NCI-H2029 treated with DMSO at 0.1 percent for 48 hours (cell line): ENCODE results near the gene DPPA3.
"Not testable (repeated sequence)": the region's sequence is repeated elsewhere in the genome, so short reads cannot be mapped to it uniquely, and the experiment has no call there.

Experiments used
- DNase-seq: peaks from one replicate; lab custom pipeline; 2025; lab: John Stamatoyannopoulos, UW

Gene DPPA3

GRCh38 chr12:7711133-7711532, at the start of gene DPPA3:
Gene DPPA3 (plus strand): TSS chr12:7711433. CDS start chr12:7711571, 138 bp downstream.
- DNase-seq = no peak

DNA sequence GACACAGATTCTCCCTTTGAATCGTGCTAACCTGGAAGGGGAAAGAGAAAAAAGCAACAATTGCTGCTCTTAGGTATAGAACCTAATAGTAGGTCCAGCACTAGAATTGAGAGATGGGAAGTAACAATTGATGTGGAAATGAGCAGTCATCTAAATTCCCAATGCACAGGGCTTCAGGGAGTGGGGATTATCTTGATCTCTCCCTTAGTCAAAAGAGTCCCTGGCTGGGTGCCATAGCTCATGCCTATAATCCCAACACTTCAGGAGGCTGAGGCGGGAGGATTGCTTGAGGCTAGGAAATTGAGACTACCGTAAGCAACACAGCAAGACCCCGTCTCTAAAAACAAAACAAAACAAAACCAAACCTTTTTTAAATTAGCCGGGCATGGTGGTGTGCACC, 49.5 kb upstream of the DPPA3 start:
- no peak for DNase-seq

- no peak for DNase-seq
Measured at GRCh38 chr12:7666595-7666994, 44.6 kb upstream of the DPPA3 start.

DNA sequence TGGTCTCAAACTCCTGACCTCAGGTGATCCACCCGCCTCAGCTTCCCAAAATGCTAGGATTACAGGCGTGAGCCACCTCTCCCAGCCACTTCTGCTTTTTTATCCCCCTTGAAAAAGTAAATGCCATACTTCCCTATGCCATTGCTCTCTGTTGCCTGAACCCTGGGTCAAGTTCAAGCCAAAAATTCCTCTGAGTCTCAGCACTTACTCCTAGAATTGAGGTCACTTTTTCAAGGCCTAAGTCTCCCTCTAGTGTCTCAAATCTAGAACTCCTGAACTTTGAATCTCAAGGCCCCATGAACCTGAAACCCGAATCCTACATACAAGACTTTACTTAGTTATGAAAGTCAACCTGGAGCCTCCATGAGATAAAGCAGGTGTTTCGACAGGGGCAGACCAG, 44.1 kb upstream of the DPPA3 start:
- DNase-seq = no peak

DNA sequence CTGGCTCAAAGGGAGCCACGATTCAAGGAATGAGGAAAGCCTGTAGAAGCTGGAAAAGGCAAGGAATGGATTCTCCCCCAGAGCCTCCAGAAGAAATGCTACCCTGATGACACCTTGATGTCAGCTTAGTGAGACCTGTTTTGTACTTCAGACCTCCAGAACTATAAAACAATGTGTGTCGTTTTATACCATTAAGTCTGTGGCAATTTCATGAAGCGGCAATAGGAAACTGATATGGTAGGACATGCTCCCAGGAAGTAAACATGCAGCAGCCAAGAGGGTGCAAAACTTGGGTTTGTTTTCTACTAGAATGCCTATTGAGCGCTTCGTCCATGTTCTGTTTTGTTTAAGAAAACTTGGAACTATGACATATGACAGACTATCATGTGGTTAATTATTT, 43.1 kb upstream of the DPPA3 start:
- no peak for DNase-seq

- DNase-seq = not testable (repeated sequence)
Measured at GRCh38 chr12:7675455-7675854, 35.8 kb upstream of the DPPA3 start.

GRCh38 chr12:7677432-7677888, 33.8 kb upstream of the DPPA3 start:
- not testable (repeated sequence) for DNase-seq

- no peak for DNase-seq
Measured at GRCh38 chr12:7678744-7679143, 32.5 kb upstream of the DPPA3 start.

DNA sequence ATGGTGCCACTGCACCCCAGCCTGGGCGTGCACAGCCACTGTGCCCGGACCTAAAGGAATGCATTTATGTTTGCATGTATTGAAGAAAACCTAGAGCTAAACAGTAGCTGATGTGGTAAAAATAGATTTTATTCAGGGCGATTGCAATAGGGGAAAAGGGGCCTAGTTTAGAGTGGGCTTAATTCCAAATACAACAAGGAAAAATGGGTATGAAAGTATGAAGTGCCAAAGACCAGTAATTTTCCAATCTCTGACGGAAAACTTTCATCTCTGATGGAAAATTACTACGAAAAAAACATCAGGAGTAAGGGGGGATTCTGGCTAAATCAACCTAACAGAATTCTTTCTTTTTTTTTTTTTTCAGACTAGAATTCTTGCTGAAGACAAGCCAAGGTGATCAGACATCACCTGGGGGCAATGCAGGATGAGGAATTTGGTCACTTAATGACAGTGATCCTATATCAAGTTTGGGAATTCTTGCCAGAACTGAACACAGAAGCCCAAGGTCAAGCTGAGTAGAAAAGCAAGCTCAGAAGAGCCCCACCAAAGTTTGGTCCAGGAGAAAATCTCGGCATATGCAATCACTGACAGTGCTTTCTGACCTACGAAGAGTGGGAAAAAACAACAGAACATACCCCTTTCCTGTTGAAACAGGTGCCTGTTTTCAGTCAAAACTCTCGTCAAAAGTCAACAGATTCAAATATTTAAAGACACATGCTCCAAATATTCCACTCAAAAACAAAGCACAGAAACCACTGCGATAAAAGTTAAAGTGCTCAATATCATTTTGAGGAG, 31.8 kb upstream of the DPPA3 start:
- no peak for DNase-seq

DNA sequence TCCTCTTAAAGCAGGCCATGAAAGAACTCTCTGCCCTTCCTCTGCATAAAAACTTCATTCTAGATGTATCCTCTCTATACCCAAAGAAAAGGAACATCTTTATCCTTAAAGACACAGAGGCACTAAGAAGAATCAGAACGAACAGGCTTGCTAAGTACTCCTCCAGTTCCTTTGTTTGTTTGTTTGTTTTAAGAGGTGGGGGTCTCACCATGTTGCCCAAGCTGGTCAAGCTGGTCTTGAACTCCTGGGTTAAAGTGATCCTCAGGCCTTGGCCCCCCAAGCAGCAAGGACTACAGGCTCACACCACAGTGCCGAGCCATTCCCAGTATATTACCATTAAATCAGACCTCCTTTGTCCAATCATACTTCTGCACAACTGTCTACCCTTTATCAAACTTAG, 29.7 kb upstream of the DPPA3 start:
- no peak for DNase-seq

GRCh38 chr12:7693793-7694192, 17.4 kb upstream of the DPPA3 start:
- no peak for DNase-seq

DNA sequence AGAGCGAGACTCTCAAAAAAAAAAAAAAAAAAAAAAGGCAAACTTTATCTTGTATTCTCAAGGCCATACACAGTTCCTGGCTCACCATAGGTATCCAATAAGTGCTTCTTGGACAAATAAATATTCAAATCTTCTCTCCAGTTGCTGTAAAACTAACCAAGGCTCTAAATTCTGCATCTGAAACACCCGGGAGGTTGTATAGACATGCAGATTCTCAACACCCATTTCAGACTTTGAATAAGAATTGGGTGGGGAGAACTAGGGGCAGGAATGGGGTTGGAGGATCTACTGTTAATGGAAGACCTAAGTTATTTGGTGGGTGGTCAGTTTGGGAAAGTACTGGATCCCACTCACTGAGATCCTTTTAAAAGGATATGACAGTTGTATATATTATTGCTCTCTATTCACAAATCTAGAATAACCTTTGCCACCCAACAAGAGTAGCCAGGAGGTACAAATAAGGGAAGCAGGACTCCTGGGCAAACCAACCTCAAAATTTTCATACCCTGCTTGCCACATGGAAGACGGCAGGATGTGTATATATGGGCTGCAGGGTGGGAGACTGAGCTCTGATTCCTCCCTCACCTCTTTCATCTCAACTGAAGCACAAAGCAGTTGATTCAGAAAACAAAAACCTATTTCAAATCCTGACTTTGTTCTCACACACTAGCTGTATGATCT, 16.5 kb upstream of the DPPA3 start:
- no peak for DNase-seq

DNA sequence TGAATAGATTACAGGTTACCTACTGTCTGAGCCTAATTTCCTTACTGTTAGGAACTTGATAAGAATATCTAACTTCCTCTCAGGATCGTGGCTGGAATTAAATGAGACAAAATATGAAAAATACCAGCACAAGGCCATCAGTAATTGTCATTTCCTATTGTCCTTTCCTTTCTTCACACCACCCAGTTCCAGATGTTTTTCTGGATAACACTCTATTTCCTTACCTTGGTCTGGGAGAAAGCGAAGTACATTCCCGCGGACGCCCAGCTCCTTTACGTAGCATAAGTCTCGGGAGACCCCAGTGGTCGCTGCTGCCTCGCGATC, 16.0 kb upstream of the DPPA3 start:
- DNase-seq = no peak

DNA sequence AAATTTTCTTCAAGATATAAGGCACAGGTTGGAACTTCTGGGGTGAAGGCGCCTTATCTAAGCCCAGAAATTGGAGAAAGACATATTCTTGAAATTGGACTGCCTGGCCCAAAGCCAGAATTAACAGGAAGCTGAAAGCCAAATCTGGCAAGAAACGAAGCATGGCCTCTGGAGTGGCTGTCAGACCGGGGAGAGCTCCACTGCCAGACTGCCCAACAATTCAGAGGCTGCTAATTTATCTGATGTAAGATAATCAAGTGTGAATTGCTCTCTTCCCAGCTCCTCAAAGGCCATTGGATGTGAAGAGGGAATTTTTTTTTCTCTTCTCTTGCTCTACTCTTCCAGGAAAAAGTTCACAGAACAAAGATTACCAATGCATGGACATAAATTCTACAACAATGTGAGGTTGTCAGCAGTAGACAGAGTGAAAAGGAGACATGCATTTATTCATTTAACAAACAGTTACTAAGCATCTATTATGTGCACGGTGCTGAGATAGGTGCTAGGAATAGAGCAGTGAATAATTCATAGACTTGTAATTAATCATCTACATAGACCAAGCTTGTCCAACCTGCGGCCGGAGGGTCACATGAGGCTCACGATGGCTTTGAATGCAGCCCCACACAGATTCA, 15.6 kb upstream of the DPPA3 start, which contains the start of gene GDF3:
GDF3 (minus strand) TSS at position 210 of the 632 bp plus-strand sequence; CDS start at position 163, 47 bp downstream.
- DNase-seq = no peak

GRCh38 chr12:7705846-7706245, 5.4 kb upstream of the DPPA3 start:
- DNase-seq = no peak

DNA sequence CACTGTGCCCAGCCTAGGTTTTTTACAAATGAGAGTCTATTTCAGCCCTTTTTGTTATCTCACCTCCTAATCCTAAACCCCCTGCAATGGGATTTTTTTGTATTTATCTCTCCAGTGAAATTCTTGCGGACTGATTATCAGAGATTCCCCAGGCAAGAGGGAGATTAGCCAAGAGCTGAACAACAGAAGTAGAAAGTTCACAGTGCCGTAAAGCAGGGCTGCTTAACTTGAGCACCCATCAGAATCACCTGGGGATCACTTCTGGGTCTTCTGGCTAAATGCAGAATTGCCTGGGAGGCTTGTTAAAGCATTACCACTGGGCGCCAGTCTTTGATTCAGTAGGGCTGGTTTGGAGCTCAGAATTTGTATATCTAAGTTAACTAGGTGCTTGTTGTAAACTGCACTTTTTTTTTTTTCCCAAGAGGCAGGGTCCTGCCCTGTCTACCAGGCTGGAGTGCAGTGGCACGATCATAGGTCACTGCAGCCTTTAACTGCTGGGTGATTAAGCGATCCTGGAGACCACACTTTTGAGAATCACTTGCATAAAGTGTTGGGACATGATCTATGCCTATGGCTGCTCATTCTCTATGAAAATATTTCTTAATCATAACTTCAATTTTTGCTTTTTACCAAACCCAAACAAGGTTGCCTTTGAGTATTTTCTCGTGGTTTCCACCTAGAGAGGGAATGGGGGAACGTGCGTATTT, 1.1 kb upstream of the DPPA3 start:
- no peak for DNase-seq

GRCh38 chr12:7712841-7713442, 1.7 kb downstream of the DPPA3 start:
- DNase-seq = no peak

- no peak for DNase-seq
Measured at GRCh38 chr12:7716381-7716780, 5.1 kb downstream of the DPPA3 start.

DNA sequence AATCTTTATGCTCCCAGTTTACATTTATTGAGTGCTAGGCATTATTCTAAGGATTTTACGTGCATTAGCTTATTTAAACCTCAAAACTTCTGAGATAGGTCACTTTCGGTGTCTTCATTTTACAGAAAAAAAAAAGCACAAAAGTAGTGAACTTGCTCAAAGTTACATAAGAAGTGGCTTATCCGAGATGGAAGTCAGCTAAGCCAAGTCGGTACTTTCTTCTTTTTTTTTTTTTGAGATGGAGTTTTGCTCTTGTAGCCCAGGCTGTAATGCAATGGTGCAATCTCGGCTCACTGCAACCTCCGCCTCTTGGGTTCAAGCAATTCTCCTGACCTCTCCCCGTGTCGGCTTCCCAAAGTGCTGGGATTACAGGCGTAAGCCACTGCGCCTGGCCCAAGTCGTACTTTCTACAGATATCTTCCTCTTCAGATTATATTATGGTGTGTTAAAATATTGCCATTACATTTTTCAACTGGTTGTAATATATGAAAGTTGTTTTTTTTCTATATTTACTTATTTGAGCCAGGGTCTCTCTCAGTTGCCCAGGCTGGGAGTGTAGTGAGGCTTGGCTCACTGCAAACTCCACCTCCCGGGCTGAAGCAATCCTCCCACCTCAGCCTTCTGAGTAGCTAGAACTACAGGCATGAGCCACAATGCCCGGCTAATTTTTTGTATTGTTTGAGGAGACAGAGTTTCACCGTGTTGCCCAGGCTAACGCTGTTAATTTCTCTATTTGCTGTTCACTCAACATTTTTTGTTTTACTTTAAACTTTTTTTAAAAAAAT, 8.9 kb downstream of the DPPA3 start:
- DNase-seq = no peak

- no peak for DNase-seq
Measured at GRCh38 chr12:7723926-7724325, 12.7 kb downstream of the DPPA3 start.

- no peak for DNase-seq
Measured at GRCh38 chr12:7729746-7730145, 18.5 kb downstream of the DPPA3 start.
